HCT116 (cell line): ENCODE results near the gene TLX2. TPM values are rescaled to one million over a fixed set of nuclear protein-coding genes. Genes with fewer than 3 reads are reported as not detected.

Experiments
- ATAC-seq: fragments of 200-7000 bp; cut with Tn5 transposase; 2 replicates; pipeline ENCODE4 v1.9.1; 2020; ENCODE audit warnings: mild to moderate bottlenecking, moderate library complexity
- BruUV-seq: library from RNA; stranded (reverse); fragments of 400-500 nt; replicated peaks from 2 replicates; lab custom pipeline; 2021; lab: Mats Ljungman, UMichigan
- CTCF ChIA-PET: fragments of 300-600 bp; sonication (Branson Sonifier 250); formaldehyde crosslinking; loops from one replicate; lab custom pipeline; 2021; ENCODE audit warnings: antibody characterized with exemption; lab: Charles Lee
- POLR2A ChIA-PET: fragments of 300-600, 350-600 bp; sonication (Branson Sonifier 250); formaldehyde crosslinking; loops from one replicate; lab custom pipeline; 2021; ENCODE audit warnings: antibody characterized with exemption; lab: Charles Lee
- RAD21 ChIA-PET, 2 experiments: fragments of 300-600 bp; sonication (Branson Sonifier 250); formaldehyde crosslinking; loops; one replicate each; lab custom pipeline; 2023; ENCODE audit warnings: low total read pairs in 2 of 2; ENCODE audit not compliant: uncharacterized antibody in 2 of 2, unreplicated experiment in 2 of 2, low non-redundant PET in 1 of 2; lab: Charles Lee
- DNase-seq: peaks from one replicate; pipeline ENCODE4 v3.0.0-alpha.2; 2010; ENCODE audit warnings: low read depth, low spot score
- H2AFZ ChIP-seq: fragments of 200-600 bp; shearing (Covaris generic), sonication (generic); 2 replicates; pipeline ENCODE4 v1.6.1; 2017; ENCODE audit warnings: low read depth, mixed run types, mixed read lengths, antibody characterized with exemption, low read length; ENCODE audit not compliant: poor library complexity, severe bottlenecking
- H3K27ac ChIP-seq: 2 replicates; pipeline ENCODE4 v1.5.1; 2012; ENCODE audit warnings: low read depth, low read length
- H3K27me3 ChIP-seq: fragments of 200-600 bp; sonication (generic); 2 replicates; pipeline ENCODE4 v1.6.1; 2016; ENCODE audit warnings: mixed run types, low read length, mixed read lengths; ENCODE audit not compliant: insufficient read depth
- H3K36me3 ChIP-seq, 2 experiments: fragments of 200-500 bp in 1 of 2; fragments of 200-600 bp in 1 of 2; sonication (Bioruptor generic) in 1 of 2; sonication (generic) in 1 of 2; 2 replicates each; pipeline versions ENCODE4 v1.5.1 to v1.6.1; 2014 to 2016; ENCODE audit warnings: low read length in 2 of 2, inconsistent platforms in 1 of 2, mixed read lengths in 1 of 2, mixed run types in 1 of 2; ENCODE audit not compliant: insufficient read depth in 2 of 2, control insufficient read depth in 1 of 2
- H3K4me1 ChIP-seq, 2 experiments: fragments of 200-600 bp in 1 of 2; sonication (generic) in 1 of 2; 2 replicates each; pipeline versions ENCODE4 v1.5.1 to v1.6.1; 2012 to 2017; ENCODE audit warnings: low read length in 2 of 2, inconsistent platforms in 1 of 2, mild to moderate bottlenecking in 1 of 2, mixed read lengths in 1 of 2, mixed run types in 1 of 2, moderate library complexity in 1 of 2; ENCODE audit not compliant: insufficient read depth in 2 of 2, control insufficient read depth in 1 of 2
- H3K4me2 ChIP-seq: fragments of 200-600 bp; sonication (generic); 2 replicates; pipeline ENCODE4 v1.6.1; 2017; ENCODE audit warnings: mixed run types, low read length, mixed read lengths
- H3K4me3 ChIP-seq, 2 experiments: fragments of 200-600 bp in 1 of 2; sonication (generic) in 1 of 2; replicated peaks in 1 of 2; 2 replicates each; pipeline ENCODE4 v1.5.1; 2011 to 2016; ENCODE audit warnings: low read length in 2 of 2, control low read depth in 1 of 2, low read depth in 1 of 2, mild to moderate bottlenecking in 1 of 2, mixed read lengths in 1 of 2, mixed run types in 1 of 2
- H3K79me2 ChIP-seq: fragments of 200-600 bp; sonication (generic); 2 replicates; pipeline ENCODE4 v1.6.1; 2017; ENCODE audit warnings: mild to moderate bottlenecking, mixed run types, low read length, moderate library complexity, mixed read lengths; ENCODE audit not compliant: insufficient read depth
- H3K9ac ChIP-seq: fragments of 200-600 bp; sonication (generic); 2 replicates; pipeline ENCODE4 v1.6.1; 2016; ENCODE audit warnings: low read length, mixed read lengths
- H3K9me2 ChIP-seq: fragments of 200-600 bp; sonication (generic), shearing (Covaris generic); 2 replicates; pipeline ENCODE4 v1.6.1; 2017; ENCODE audit warnings: mixed run types, mild to moderate bottlenecking, moderate library complexity; ENCODE audit not compliant: insufficient read depth
- H3K9me3 ChIP-seq, 2 experiments: fragments of 200-500 bp in 1 of 2; fragments of 200-600 bp in 1 of 2; sonication (Bioruptor generic) in 1 of 2; sonication (generic) in 1 of 2; 2 replicates each; pipeline ENCODE4 v1.6.1; 2014 to 2017; ENCODE audit warnings: low read length in 2 of 2, mixed read lengths in 2 of 2, inconsistent platforms in 1 of 2, low read depth in 1 of 2, mild to moderate bottlenecking in 1 of 2, mixed run types in 1 of 2, moderate library complexity in 1 of 2; ENCODE audit not compliant: control insufficient read depth in 1 of 2, insufficient read depth in 1 of 2
- H4K20me1 ChIP-seq: fragments of 200-600 bp; sonication (generic), shearing (Covaris generic); 2 replicates; pipeline ENCODE4 v1.6.1; 2017; ENCODE audit warnings: mixed run types, mild to moderate bottlenecking, moderate library complexity; ENCODE audit not compliant: insufficient read depth
- EGR1 ChIP-seq: IDR thresholded peaks from 2 replicates; pipeline ENCODE4 v1.6.1; 2012; ENCODE audit warnings: low read depth
- EZH2 ChIP-seq: fragments of 200-600 bp; sonication (generic); IDR thresholded peaks from 2 replicates; pipeline ENCODE4 v1.6.1; 2017; ENCODE audit warnings: antibody characterized with exemption, mixed run types
- EZH2phosphoT487 ChIP-seq: fragments of 200-600 bp; IDR thresholded peaks from 2 replicates; pipeline ENCODE4 v1.6.1; 2018; ENCODE audit warnings: antibody characterized with exemption, borderline replicate concordance
- JUND ChIP-seq: IDR thresholded peaks from 2 replicates; pipeline ENCODE4 v1.6.1; 2012
- POLR2A ChIP-seq: IDR thresholded peaks from 2 replicates; pipeline ENCODE4 v1.7.0; 2011; ENCODE audit warnings: borderline replicate concordance; ENCODE audit not compliant: insufficient read depth, insufficient read length; ENCODE audit errors: extremely low read depth
- POLR2AphosphoS5 ChIP-seq: IDR thresholded peaks from 2 replicates; pipeline ENCODE4 v1.6.1; 2011; ENCODE audit warnings: mild to moderate bottlenecking, low read depth, low read length, moderate library complexity
- SRF ChIP-seq: IDR thresholded peaks from 2 replicates; pipeline ENCODE4 v1.6.1; 2012; ENCODE audit warnings: low read depth
- TCF7L2 ChIP-seq: IDR thresholded peaks from 2 replicates; pipeline ENCODE4 v1.7.0; 2011; ENCODE audit warnings: borderline replicate concordance, inconsistent platforms; ENCODE audit not compliant: insufficient read depth, insufficient read length; ENCODE audit errors: extremely low read depth
- ZFX ChIP-seq: fragments of 450-650 bp; IDR thresholded peaks from 2 replicates; pipeline ENCODE4 v1.6.1; 2017
- intact Hi-C: fragments of 100-400 bp; cut with micrococcal nuclease; formaldehyde crosslinking; loops from 2 replicates; pipeline ENCODE4 v1.10.0; 2022
- total RNA-seq: library from RNA; stranded (reverse); gene quantifications from one replicate; pipeline ENCODE4 v1.2.1, GENCODE V29; 2021; ENCODE audit not compliant: unreplicated experiment
- TF ChIP-seq, protein P1 (sequence below), 3 experiments: fragments of 200-600 bp in 1 of 3; sonication (generic) in 1 of 3; IDR thresholded peaks in 2 of 3; conservative IDR thresholded peaks in 1 of 3; 2 replicates each; pipeline ENCODE4 v1.5.1; 2012 to 2017; ENCODE audit warnings: low read depth in 2 of 3, low read length in 2 of 3, antibody characterized with exemption in 1 of 3, borderline replicate concordance in 1 of 3, control low read depth in 1 of 3, mild to moderate bottlenecking in 1 of 3, mixed read lengths in 1 of 3, mixed run types in 1 of 3, moderate library complexity in 1 of 3; ENCODE audit not compliant: insufficient read depth in 1 of 3
- TF ChIP-seq, protein P2 (sequence below): IDR thresholded peaks from 2 replicates; pipeline ENCODE4 v1.6.1; 2012

Gene TLX2
- total RNA-seq, 1 experiment from 2014 or later: not detected

DNA sequence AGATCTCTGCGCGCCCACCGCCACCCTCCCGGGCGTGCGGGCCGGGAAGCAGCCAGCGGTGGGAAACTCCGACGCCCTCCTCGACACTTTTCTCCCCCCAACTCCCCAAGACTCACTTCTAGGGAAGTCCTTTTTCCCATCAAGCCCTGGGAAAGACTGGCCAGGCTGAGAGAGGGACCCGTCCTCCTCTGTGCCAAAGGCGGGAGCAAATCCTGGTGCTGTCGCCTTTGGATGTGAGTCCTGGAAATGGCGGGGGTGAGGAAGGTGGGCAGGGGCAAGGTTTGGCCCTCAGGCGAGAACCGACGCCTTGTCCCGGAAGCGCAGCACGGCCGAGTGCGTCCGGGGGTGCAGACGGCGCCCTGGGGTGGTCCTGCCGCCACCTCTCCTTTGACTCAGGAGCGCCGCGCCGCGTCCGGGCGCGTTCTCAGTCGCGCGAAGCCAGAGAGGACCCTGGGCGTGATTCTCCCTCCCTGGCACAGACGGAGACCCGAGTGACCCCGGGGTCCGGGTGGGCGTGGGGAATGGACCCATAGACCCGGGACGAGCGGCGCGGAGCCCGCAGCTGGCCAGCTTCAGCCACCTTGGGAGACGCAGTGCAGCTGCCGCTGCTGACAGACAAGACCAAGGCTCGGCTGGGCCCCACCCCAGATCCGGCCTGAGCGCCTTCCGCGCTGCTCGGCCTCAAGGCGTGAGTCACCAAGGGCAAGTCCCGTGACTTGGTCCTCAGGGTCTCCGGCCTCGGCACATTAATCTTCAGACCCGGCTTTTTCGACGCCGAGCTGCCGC, 11.3 kb upstream of the TLX2 start:
- H3K27ac ChIP-seq: peak overlapping the region; percentile 91
- H3K4me2 ChIP-seq: peak overlapping the region; percentile 95
- peaks cover 22% of the 10 kb centered on the region for H3K79me2 ChIP-seq
- CTCF ChIA-PET: interaction anchor here (1.8 kb wide), 1 partner anchor 20 kb away, joined by 9 read pairs; the partner anchor contains the start of genes CCDC142 and TTC31
- H3K4me1 ChIP-seq: peaks cover 24 to 54% of the 10 kb centered on the region in 2 experiments
- intact Hi-C loops: loop anchor here (2.0 kb wide), 1 partner anchor 20 kb away; the partner anchor contains the start of genes CCDC142 and TTC31
- DNase-seq (peak; percentile 57), ATAC-seq (peak; percentile 63)
- H3K27me3 ChIP-seq: no peaks in the 10 kb centered on the region
- no peaks in the 10 kb centered on the region for H3K9me2 ChIP-seq
- H4K20me1 ChIP-seq: no peaks in the 10 kb centered on the region
- RAD21 ChIA-PET: no interaction called here
- TF ChIP-seq SRF (no peak), EGR1 (no peak), TCF7L2 (peak; percentile 49), POLR2A (peak; percentile 75), ZFX (peak; percentile 62; the same call in 1 of the 2 replicates), EZH2phosphoT487 (no peak), JUND (no peak), EZH2 (no peak), POLR2AphosphoS5 (peak; percentile 86)
- TF ChIP-seq, protein P1, sequence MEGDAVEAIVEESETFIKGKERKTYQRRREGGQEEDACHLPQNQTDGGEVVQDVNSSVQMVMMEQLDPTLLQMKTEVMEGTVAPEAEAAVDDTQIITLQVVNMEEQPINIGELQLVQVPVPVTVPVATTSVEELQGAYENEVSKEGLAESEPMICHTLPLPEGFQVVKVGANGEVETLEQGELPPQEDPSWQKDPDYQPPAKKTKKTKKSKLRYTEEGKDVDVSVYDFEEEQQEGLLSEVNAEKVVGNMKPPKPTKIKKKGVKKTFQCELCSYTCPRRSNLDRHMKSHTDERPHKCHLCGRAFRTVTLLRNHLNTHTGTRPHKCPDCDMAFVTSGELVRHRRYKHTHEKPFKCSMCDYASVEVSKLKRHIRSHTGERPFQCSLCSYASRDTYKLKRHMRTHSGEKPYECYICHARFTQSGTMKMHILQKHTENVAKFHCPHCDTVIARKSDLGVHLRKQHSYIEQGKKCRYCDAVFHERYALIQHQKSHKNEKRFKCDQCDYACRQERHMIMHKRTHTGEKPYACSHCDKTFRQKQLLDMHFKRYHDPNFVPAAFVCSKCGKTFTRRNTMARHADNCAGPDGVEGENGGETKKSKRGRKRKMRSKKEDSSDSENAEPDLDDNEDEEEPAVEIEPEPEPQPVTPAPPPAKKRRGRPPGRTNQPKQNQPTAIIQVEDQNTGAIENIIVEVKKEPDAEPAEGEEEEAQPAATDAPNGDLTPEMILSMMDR (IDR thresholded peaks at IDR 0.05 in 2 of 3, conservative IDR thresholded peaks at IDR 0.05 in 1 of 3; ENCODE audit: borderline replicate concordance in 1 of 3, insufficient read depth in 1 of 3, low read depth in 2 of 3, low read length in 2 of 3): peak in 2 of 3 experiments; percentile 17 to 44; a peak in 2 of 6 replicates
- TF ChIP-seq, protein P2, sequence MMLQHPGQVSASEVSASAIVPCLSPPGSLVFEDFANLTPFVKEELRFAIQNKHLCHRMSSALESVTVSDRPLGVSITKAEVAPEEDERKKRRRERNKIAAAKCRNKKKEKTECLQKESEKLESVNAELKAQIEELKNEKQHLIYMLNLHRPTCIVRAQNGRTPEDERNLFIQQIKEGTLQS: no peak
- BruUV-seq: no TSS peak
- H3K4me3 ChIP-seq: peak overlapping the region; percentile 83 to 89
- peak overlapping the region; percentile 85 for H3K9ac ChIP-seq
- H2AFZ ChIP-seq: peak overlapping the region; percentile 40
- H3K36me3 ChIP-seq: peaks cover 3 to 16% of the 10 kb centered on the region in 2 experiments; a peak in 2 of 4 replicates
- POLR2A ChIA-PET: interaction anchor here (0.9 kb wide), 1 partner anchor 60 kb away, joined by 3 read pairs; no protein-coding TSS in a partner anchor
- H3K9me3 ChIP-seq: no peaks in the 10 kb centered on the region
